ENCODE measurements around the gene UBE2D3.

The UBE2D3 gene

GRCh38 chr4:102787944-102788343 lies 39.4 kb downstream of the UBE2D3 start:
- no peak for DNase-seq

GRCh38 chr4:102787096-102787881 lies 40.1 kb downstream of the UBE2D3 start:
- no peak for DNase-seq

DNA sequence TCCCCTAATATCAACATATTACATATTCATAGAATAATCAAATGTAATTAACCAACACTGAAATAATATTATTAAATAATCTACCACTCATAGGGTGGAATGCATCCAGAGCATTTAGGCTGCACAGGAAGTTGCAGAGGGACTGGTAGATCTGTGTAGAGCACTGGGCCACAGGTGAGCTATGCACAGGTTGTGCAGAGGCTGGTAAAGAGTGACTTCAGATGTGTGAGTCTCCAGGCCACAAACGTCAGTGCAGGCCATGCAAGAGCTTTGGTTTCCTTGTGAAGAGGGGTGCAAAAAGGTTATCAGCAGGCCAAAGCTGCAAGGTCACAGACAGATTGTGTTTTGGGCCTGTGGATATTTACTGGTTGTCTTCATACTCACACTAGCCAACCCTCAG lies 41.1 kb downstream of the UBE2D3 start:
- DNase-seq: no peak

DNA sequence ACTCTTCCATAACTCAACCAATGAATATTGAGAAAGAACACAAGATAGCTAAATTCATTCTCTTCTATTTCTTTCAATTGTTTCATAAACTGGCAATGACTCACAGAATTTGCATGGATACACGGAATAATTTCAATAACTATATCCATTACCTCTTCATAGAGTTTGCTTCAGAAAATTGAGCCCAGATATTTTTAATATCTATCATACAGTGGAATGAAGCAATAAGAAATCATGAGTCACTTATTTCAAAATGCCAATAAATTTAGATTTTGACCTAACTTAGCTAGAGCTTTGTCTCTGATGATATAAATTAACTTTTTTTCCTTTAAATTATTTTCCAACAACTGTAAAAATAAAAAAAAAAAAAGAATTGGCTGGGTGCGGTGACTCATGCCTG lies 44.3 kb downstream of the UBE2D3 start:
- DNase-seq: no peak

DNA sequence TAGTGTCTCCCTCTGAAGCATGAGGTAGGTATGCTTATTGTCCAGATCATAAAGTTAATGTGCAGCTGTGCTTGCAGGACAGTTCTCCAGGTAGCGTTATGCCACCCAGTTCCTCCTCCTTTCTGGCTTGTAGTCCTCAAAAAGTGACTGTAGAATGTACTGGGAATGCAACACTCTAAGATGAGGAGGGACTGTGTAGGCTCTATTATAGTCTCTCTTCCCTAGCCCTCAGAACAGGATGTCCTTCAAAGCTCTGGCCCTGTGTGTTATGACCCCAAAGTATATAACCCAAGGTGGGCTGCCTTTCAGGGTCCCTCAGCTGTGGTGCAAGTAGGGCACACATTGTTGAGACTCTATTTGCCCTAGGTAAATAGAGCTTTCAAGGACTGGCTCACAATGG lies 45.8 kb downstream of the UBE2D3 start:
- DNase-seq: no peak

DNA sequence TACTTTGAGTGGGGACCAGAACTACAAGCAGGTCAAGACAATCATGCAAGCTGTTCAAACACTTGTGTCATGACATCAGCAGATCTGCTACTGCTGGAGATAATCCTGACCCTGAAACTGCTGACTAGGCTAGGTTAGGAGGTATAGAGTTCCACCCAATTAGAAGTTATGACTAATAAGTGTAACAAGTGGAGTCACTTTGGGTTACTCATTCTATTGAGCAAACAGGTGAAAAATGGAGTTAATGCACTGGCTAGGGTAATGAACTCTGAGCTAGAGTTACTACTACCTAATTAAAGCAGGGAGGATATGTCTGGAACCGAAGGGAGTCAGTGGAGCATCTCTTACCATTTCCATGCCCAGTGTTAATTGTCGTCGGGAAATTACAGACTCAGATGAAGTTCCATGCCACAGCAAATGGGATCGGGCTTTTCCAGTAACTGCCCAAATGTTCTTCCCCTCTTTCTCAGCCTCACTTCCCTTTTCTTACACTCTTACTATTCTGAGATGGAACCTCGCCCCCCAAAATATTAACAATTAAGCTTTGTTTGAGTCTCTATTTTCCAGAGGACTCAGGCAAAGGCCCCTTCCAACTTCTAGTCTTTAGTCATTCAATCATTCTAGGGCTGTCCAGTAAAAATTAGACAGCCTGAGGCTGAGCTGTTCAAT lies 46.7 kb downstream of the UBE2D3 start:
- DNase-seq: no peak

- DNase-seq: no peak
These were observed 48.1 kb downstream of the UBE2D3 start for GRCh38 chr4:102779204-102779603.

DNA sequence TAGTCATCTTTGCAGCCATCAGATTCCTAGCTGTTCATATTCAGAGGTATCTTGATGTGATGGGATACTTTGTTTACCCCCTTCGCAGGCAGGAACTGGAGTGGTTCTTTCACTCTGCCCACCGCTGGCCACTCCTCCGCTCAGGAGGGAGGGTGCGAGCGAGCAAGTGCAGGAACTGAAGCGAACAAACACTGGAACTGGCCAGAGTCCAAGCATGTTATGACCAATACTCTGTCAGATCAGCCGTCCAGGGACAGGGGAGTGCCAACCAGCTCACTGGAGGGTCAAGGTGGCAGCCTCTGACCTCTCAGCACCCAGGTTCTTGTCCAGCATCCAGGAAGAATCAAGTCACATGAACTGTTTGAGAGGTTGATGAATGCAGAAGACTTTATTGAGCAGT lies 48.6 kb downstream of the UBE2D3 start:
- DNase-seq: no peak

DNA sequence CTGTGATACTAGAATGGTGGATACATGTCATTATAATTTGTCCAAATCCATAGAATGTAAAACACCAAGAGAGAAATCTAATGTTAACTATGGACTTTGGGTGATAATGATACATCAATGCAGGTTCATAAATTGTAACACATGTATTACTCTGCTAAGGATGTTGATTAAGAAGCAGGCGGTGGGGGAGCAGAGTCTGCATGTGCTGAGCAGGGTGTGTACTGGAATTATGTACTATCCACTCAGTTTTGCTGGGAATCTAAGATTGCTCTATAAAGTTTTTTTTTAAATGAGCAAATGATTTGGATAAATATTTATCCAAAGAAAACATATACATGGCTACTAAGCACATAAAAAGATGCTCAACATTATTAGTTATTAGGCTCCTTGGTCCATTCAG lies 51.5 kb downstream of the UBE2D3 start:
- DNase-seq: no peak

DNA sequence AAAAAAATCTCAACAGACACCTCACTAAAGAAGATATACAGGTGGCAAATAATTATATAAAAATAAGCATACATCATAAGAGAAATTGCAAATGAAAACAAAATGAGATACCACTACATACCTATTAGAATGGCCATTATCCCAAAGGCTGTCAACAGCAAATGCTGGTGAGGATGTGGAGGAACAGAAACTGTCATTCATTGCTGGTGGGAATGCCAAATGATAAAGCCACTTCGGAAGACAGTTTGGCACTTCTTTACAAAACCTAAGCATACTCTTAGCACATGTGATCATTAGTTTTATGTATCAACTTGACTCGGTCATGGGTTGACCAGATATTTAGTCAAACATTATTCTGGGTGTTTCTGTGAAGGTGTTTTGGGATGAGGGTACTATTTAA lies 53.1 kb downstream of the UBE2D3 start:
- no peak for DNase-seq

GRCh38 chr4:102772738-102773340 lies 54.5 kb downstream of the UBE2D3 start:
- DNase-seq: no peak

- no peak for DNase-seq
These were observed 62.5 kb downstream of the UBE2D3 start for GRCh38 chr4:102764901-102765300.

- DNase-seq: no peak
These were observed 65.4 kb downstream of the UBE2D3 start for GRCh38 chr4:102761906-102762305.

DNA sequence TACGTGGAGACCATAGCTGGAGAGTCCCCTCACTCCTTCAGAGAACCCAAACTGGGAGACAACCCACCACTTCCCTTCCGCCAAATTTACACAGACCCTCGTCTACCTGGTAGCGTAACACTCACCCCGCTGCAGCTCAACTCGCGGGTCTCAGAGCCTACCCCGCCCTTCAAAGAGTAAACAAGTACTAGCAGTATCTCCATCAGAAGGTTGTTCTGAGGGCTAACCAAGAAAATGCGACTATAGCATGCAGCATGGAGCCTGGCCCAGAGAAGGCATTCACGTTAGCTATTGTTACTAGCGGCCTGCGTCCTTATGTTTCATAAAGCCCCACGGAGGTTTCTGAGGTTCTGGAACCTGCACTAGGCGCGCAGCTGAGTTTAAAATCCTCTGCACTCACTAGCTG lies 66.1 kb downstream of the UBE2D3 start:
- DNase-seq: no peak

- DNase-seq: no peak
These were observed 66.6 kb downstream of the UBE2D3 start, which contains the start of gene MANBA for GRCh38 chr4:102760645-102761295. MANBA (minus strand) TSS chr4:102760968; CDS start chr4:102760894, 74 bp downstream.

GRCh38 chr4:102759831-102760644 lies 67.3 kb downstream of the UBE2D3 start:
- no peak for DNase-seq

DNA sequence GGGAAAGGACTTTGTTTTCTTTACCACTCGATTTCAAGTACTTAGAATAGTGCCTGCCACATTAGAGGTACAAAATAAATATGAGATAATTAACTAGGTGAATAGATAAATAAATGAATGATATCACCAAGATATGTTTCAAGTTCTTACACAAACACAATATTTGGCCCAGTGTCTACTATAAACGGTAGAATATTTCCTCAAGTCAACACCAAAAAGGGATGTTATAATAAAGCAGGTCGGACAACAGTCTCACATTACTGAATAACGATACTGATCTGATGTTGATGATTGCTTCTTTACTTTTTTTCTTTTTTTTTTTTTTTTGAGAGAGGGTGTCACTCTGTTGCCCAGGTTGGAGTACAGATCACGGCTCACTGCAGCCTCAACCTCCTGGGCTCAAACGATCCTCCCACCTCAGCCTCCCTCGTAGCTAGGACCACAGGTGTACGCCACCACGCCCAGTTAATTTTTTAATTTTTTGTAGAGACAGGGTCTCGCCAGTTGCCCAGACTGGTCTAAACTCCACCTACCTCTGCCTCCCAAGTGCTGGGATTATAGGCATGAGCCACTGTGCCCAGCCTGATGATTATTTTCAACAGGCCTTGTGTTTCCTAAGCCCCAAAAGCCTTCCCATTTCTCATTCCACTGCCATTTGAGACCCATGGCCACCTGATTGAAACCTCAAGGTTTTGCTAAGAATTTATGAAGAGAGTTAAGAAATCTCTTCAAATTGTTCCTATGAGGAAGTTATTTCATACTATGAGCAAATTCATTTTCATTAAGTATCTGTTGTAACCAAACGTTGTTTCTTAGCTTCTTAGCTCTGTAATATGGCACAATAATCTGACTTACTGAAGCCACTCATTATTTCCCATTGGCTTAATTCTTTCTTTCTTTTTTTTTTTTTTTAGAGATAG lies 68.8 kb downstream of the UBE2D3 start:
- no peak for DNase-seq

DNA sequence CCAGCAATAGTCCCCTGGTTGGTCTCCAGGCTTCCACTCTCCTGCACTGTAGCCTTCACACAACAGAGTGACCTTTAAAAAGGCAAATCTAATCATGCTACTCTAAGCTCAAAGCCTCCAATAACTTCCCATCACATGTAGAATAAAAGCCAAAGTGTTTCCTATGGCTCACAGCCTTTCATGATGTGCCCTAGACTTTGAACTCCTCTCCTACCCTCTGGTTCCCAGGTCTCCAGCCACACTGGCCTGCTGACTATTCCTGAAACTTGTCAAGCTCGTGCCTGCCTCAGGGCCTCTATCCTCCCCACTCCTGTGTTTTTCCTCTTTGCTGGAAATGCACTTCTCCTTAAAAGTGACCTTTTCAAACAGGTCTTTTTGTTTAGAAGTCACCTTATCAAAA lies 69.7 kb downstream of the UBE2D3 start:
- DNase-seq: no peak

- DNase-seq: no peak
These were observed 73.3 kb downstream of the UBE2D3 start for GRCh38 chr4:102754044-102754443.

- no peak for DNase-seq
These were observed 75.4 kb downstream of the UBE2D3 start for GRCh38 chr4:102751941-102752340.
